NOMO-1 treated with dmso at 0.1 percent for 144 hours (cell line): ENCODE measurements around the gene SAT2.
A peak's percentile ranks its signal among the peaks of the same experiment; 100 is the strongest.
"Not testable (repeated sequence)": the region's sequence is repeated elsewhere in the genome, so short reads cannot be mapped to it uniquely, and the experiment has no call there.

Source experiments
- DNase-seq: peaks from one replicate; lab custom pipeline; 2025; ENCODE audit not compliant: unreplicated experiment; lab: John Stamatoyannopoulos, UW

SAT2 gene

DNA sequence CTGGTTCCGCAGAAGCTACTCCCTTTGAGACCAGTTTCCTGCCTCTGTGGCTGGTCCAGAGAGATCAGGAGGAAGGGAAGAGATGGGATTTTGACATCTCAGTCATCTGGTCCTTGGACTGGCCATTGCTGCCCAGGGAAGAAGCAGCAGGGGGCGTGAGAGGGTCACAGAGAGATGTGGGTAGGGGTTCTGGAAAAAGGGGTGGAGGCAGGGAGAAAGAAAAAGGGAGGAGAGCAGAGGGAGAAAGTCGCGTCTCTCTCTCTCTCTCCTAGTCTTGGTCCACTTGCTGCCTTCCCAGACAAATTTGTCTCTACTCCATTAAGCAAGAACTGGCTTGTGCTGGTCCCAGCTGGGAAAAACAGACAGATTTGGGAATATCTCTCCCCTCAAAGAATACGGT, 6.8 kb upstream of the SAT2 start:
- no peak for DNase-seq

DNA sequence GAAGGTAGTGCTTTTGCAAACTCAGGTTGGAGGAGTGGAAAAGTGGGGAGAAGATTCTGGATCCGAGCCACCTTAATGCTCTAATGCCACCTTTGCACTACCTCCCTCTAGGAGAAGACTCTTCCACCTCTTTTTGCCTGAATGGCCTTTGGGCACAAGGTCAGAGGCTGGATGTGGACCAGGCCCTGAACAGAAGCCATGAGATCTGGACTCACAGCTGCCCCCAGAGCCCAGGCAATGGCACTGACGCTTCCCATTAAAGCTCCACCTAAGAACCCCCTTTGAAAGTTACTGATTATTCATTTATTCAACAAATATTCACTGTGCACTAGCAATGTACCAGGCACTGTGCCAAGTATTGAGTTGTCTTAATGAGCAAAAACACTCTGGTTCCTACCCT, 5.5 kb upstream of the SAT2 start:
- DNase-seq: no peak

DNA sequence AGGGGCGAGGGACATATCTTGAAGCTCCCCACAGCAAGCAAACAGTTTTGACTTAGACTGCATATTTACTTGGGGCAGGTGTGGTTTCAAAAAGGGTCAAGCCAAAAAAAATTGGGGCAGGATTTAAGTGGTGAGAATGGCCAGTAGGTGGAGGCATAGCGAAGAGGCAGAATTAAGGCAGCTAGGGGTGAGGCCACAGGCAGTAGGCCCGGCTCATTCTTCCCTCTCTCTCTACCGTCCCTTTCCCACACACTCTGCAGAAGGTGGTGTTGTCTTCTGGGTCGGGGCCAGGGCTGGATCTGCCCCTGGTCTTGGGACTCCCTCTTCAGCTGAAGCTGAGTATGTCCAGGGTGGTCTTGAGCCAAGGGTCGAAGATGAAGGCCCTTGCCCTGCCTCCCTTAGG, 4.9 kb upstream of the SAT2 start:
- DNase-seq: peak; percentile 61

DNA sequence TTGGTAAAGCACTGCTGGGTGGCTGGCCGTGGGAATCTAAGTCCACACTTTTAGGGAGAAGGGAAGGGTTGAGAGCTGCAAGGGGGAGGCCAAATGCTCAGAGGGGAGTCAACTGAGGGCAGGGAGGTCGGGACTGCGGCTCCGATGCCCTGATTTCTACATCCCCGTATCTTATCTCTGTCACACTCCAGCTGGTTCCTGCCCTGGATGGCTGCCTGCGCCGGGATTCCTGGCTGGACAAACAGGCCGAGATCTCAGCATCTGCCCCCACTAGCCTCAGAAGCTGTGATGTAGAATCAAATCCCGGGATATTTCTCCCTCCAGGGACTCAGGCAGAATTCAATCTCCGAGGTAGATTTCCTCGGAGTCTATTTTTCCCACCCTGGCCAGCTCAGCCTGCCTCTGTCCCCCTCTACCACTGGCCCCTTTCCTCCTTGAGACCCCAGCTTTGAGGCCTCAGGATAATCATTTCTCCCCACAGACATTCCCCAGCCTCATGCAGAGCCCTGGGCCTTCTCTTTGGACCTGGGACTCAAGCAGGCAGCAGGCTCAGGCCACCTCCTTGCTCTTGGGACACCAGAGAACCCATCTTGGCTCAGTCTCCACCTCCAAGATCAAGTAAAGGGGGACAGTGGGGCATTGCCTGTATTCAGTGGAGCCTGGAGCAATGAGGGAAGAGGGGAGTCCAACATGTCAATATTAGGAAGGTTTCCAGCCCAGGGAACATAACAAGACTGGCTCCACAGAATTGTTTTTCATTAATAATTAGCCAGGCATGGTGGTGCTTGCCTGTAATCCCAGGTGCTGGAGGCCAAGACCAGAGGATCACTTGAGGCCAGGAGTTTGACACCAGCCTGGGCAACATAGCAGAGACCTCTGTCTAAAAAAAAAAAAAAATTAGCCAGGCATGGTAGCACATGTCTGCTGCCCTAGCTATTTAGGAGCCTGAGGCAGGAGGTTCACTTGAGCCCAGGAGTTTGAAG, 4.1 kb upstream of the SAT2 start:
- no peak for DNase-seq

DNA sequence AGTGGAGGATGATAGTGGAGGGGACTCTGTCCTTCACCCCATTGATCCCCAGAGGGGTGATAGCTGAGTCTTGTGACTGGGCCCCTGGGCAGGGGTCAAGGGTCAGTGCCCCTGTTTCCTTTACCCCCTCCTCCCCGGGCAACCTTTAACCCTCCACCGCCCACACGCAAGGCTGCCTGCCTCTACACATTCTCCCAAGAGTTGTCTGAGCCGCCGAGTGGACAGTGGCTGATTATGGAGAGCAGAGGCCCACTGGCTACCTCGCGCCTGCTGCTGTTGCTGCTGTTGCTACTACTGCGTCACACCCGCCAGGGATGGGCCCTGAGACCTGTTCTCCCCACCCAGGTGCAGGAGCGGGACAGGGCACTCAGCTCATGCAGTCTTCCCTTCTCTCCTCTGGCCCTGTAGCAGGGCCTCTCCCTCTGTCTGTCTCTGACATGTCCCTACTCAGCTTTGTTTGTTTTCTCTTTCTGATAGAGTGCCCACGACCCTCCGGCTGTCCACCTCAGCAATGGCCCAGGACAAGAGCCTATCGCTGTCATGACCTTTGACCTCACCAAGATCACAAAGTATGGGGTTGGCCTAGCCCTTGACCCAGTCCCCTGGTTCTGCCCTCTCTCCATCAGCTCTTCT, 2.4 kb upstream of the SAT2 start, which contains the start of gene SHBG:
Gene SHBG, plus strand, starts transcription at position 197 of the 633 bp plus-strand sequence. Its CDS starts 38 bp downstream, at position 235.
- no peak for DNase-seq

DNA sequence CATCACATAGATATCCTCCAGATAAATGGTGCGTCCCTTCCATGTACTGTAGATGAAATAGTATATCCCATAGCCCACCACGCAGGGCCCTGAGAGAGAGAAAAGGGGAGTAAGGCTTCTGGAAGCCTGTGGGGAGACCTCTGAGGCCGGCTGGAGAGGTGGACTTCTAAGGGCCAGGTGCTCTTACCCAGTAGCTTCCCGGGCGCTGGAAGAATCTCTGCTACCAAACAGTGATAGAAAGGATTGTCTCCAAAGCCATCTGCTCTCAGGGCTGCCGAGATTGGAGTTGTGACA, 718 bp downstream of the SAT2 start:
- no peak for DNase-seq

DNA sequence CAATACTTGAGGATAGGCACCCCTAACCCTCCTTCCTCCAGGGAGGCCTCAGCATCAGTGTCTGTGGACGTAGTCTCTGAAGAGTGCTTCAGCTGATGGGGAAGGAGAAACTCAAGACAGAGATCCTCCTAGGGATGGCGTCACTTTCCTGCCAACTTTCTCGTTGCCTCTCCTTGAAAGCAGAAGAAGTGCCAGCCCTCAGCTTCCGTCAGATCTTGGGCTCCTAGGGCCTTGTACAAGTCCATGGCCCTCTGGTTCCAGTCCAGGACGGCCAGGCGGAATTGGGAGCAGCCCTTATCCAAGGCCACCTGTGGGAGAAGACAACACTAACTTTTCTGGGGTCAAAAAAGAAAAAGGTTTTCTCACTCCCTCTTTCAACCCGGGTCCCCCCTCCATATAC, 1.3 kb downstream of the SAT2 start:
- DNase-seq: no peak

DNA sequence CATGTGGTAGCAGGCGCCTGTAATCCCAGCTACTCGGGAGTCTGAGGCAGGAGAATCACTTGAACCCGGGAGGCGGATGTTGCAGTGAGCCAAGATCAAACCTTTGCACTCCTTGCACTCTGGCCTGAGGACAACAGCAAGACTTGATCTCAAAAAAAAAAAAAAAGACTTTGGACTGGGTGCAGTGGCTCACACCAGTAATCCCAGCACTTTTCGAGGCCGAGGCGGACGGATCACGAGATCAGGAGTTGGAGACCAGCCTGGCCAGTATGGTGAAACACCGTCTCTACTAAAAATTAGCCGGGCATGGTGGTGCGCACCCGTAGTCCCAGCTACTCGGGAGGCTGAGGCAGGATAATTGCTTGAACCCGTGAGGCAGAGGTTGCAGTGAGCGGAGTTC, 1.9 kb downstream of the SAT2 start:
- DNase-seq: not testable (repeated sequence)

DNA sequence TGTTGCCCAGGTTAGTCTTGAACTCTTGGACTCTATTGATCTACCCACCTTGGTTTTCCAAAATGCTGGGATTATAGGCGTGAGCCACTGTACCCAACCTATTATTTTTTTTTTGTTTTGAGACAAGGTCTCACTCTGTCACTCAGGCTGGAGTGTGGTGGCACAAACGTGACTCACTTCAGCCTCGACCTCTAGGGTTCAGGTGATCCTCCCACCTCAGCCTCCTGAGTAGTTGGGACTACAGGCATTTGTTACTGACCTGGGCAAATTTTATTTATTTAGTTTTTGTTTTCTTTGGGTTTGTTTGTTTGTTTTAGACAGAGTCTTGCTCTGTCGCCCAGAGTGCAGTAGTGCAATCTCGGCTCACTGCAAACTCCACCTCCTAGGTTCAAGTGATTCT, 4.0 kb downstream of the SAT2 start:
- DNase-seq: no peak

DNA sequence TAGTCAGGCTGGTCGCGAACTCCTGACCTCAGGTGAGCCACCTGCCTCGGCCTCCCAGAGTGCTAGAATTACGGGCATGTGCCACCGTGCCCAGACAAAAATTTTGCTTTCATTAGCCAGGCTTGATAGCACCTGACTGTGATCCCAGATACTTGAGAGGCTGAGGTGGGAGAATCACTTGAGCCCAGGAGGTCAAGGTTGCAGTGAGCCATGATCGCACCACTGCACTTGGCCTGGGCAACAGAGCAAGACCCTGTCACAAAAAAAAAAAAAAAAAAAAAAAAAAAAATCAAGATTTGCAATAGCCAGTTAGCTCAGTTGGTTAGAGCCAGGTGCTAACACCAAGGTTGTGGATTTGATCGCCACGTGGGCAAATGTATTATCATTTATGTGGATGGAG, 6.8 kb downstream of the SAT2 start:
- DNase-seq: no peak

DNA sequence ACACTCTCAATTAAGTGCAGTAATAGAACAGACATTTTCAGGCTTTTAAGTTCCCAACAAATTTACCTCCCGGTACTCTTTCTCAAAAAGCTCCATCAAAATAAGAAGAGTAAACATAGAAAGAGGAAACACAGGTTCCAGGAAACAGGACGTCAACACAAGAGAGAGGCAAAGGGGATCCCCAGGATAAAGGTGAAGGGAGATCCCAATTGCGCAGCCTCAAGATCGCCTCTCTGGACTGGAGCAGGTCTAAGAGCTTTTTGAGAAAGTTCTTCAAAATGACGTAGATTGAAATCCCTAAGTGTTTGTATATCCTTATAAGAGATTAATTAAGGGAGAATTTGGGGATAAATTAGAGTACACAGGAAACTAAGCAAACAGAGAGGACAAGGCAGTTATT, 9.0 kb downstream of the SAT2 start:
- DNase-seq: no peak

DNA sequence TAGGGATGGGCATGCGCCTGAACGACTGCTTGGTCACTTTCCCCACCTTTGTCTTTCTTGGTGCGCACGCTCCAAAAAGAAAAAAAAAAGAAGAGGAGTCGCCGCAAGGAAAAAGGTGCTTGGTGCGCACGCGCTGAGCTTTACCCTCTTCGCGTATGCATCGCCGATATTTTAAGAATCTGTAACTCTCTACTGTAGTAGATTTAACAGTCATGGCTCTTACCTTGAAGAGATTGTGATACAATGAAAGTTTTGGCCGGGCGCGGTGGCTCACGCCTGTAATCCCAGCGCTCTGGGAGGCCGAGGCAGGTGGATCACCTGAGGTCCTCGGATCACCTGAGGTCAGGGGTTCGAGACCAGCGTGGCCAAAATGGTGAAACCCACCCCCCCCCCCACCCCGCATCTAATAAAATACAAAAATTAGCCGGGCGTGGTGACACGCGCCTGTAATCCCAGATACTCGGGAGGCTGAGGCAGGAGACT, 12.3 kb downstream of the SAT2 start:
- DNase-seq: no peak

DNA sequence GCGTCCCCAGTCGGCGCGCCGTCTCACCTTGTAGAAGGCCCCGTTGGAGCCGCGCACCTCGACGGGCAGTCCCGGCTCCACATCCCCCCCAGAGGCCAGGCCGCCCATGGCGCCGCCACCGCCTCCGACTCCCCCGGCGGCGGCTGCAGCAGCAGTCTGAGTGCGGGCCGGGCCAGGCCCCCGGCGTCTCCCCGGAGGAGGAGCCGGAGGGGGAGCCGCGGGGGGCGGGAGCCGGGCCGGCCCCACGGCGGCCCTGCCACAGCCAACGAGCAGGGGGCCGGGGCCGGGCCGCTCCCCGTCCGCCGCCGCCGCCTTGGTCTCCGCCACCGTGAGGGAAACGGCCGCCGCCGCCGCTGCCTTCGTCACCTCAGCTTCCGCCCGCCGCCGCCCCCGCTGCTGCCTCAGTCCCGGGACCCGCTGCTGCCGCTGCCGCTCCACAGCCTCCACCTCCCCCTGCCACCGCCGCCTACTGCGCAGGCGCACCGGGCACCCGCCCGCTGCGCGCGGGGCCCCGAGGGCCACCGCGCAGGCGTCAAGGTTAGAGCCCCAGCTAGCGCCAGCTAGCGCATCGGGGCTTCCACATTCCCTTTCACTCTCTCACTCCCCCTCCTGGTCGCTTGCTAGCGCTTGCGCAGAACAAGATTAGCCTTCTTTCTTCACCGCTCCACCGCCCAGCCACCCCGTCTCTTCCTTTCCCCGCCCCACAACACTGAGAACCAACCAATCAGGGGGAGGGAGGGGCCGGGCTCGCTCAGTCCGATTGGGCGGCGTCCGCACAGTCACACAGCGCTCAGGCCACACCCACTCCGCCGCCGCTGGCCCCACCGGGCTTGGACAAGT, 13.0 kb downstream of the SAT2 start, which contains the start of gene FXR2:
Gene FXR2, minus strand, starts transcription at position 473 of the 840 bp plus-strand sequence. Its CDS starts 365 bp downstream, at position 108.
- peak; percentile 100 for DNase-seq

DNA sequence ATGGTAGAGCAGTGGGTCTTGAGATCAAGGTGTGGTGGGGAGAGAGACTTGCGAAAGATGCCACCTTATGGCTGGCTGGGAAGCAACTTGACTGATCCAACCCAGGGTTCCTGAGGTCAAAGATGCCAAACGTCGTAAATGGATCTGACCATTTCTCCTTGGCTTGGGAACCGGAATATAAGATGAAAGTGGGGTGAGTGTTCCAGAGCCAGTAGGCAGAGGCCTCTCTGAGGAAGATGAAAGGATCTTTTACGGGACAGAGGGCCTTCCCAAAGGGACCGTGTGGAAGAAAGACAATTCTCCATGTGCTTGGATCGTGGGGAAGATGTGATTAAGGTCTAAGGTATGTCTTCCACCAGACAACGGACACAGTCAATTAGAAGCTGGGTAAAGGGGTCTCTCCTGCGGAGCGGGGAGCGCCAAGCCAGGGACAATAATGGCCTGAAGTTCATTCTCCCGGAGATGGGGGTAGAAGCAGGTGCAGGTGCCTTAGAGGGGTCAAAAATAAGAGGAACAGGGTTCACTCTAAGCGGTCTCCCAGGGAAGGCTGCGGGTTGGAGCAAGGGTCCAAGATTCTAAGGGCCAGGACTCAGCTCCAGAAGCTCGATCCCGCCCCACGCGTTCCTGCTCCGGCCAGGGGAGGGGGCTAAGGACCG, 13.7 kb downstream of the SAT2 start:
- DNase-seq: no peak

DNA sequence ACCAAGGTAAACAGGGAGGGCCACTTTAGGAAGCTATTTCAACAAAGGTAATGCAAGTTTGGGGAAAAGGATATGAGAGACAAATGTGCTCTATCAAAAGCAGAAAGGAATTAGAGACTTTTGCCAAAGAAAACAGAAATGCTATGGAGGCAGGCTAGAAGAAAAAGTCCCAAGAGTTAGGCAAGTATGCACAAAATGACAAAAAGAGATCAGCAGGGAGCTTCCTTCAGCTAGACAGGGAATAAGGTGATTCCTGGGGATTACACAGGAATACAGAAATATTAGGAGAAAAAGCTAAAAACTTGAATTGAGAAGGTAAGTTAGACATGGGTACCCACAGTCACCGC, 15.4 kb downstream of the SAT2 start:
- DNase-seq: no peak

DNA sequence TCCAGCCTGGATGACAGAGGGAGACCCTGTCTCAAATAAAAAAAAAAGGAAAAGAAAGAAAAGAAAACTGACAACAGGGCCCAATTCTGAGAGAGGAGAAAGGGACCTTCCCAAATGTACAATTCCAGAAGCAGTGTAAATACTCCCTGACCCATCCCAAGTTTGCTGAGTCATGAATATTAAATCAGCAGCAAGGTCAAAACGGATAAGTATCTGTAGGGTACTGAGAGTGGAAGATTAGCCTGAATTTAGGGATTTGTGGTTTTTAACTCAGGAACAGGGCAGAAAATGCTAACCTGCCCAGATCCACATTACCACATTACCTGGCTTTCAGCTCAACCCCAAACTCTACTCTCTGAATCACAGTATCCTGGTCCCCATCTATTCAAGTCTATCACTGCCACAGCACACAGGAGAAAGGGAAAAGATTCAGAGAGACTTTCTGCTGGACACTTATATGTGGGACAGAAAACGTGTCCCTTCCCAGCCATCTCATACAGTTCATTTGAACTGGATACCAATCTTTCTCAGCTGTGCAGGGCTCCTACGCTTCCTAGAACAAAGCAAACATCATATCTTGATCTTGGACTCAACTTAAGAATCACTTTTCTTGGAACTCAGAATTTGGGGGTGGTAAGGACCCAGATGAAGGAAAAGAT, 15.9 kb downstream of the SAT2 start:
- DNase-seq: no peak

DNA sequence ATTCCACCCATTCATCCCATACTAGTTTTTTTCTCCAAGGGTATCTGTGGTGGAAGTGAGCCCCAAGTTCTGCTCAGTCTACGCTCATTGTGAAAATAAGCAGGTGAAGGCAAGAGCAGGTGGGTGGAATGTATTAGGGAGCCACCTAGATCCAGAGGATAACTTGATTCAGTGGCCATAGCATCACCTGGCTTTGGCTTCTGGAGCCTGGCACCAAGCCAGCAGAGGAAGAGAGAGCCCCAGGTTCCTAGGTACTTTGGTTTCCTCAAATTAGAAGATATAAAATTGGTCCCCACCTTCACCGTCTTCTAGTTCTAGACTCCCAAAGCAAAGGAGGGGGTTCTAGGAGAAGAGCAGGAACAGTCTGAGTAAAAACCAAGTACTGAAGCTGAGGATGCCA, 17.0 kb downstream of the SAT2 start:
- no peak for DNase-seq

DNA sequence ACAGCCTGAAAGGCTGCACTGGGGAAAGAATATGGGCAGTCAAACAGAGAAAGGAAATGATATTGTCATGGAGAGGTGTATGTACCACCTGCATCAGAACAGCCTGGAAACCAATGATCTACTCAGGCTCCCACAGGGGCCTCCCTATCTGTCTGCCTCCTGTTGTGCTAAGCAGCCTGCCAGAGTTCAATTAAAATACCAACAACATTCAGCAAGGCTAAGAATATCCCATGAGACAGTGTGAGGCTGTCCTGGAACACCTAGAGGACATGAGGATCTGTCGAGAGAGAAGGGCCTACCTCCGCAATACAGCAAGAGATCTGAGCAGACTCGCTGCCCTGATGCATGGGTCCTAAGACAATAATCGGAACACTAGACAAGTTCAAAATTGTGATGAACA, 21.3 kb downstream of the SAT2 start:
- no peak for DNase-seq

DNA sequence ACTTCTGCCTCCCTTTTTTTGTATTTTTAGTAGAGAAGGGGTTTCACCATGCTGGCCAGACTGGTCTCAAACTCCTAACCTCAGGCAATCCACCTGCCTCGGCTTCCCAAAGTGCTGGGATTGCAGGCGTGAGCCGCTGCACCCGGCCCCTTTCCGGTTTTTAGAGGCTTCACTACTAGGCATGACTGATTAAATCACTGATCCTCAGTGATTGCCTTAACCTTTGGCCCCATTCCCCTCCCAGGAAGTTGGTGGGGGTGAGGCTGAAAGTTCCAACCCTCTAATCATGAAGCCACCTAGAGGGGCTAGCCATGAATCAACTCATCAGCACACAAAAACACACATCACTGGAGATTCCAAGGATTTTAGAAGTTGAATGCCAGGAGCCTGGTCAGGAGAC, 30.1 kb downstream of the SAT2 start:
- not testable (repeated sequence) for DNase-seq

DNA sequence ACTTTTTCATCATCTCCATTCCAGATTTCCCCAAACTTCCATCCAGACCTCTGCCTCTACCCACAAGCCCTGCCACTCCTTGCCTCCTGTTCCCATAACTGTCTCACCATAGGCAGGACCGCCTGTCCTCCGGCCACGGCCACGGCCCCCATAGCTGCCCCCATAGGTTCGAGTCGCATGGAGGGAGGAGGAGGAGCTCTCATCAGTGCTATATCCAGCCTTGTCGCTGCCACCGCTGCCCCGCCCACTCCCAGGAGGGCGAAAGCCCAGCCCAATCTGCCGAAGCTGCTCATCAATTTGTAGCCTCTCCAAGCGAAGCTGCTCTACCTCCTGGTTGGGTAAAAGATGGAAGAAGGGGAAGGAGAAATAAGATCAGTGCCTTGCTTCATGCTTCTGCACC, 34.3 kb downstream of the SAT2 start:
- no peak for DNase-seq
